ENCODE measurements around the gene RPAP3. TPM values are rescaled to one million over a fixed set of nuclear protein-coding genes. Genes with fewer than 3 reads are reported as not detected.
A peak's percentile ranks its signal among the peaks of the same experiment; 100 is the strongest.

Gene RPAP3
- total RNA-seq, 1 experiment from 2014 or later = 70.0 TPM

- Histone ChIP-seq H3K36me3 (no peaks in the 10 kb centered on the region), H3K4me3 (no peak overlapping the region), H3K4me1 (peaks cover 10% of the 10 kb centered on the region), H3K27me3 (peaks cover 13% of the 10 kb centered on the region; the same call in 1 of the 2 replicates), H3K9me3 (replicated peaks) (no peaks in the 10 kb centered on the region), H3K27ac (no peak overlapping the region)
- no peak for DNase-seq
These were observed 40.7 kb upstream of the RPAP3 start for GRCh38 chr12:47746523-47746922.

- H3K27ac ChIP-seq = no peak overlapping the region
- H3K9me3 ChIP-seq (replicated peaks) = no peaks in the 10 kb centered on the region
- no peak overlapping the region for H3K4me3 ChIP-seq
- no peak for DNase-seq
- peaks cover 10% of the 10 kb centered on the region; the same call in 1 of the 2 replicates for H3K27me3 ChIP-seq
- peaks cover 10% of the 10 kb centered on the region for H3K4me1 ChIP-seq
- no peaks in the 10 kb centered on the region for H3K36me3 ChIP-seq
These were observed 40.2 kb upstream of the RPAP3 start for GRCh38 chr12:47746073-47746472.

GRCh38 chr12:47745485-47746041 lies 39.7 kb upstream of the RPAP3 start:
- H3K9me3 ChIP-seq (replicated peaks) = no peaks in the 10 kb centered on the region
- no peaks in the 10 kb centered on the region for H3K36me3 ChIP-seq
- no peak overlapping the region for H3K4me3 ChIP-seq
- H3K4me1 ChIP-seq = peaks cover 13% of the 10 kb centered on the region
- H3K27ac ChIP-seq = no peak overlapping the region
- DNase-seq = no peak
- peaks cover 10% of the 10 kb centered on the region; the same call in 1 of the 2 replicates for H3K27me3 ChIP-seq

- Histone ChIP-seq H3K27ac (no peak overlapping the region), H3K27me3 (peaks cover 10% of the 10 kb centered on the region; the same call in 1 of the 2 replicates), H3K9me3 (replicated peaks) (no peaks in the 10 kb centered on the region), H3K36me3 (no peaks in the 10 kb centered on the region), H3K4me3 (no peak overlapping the region), H3K4me1 (peaks cover 19% of the 10 kb centered on the region)
- DNase-seq = no peak
These were observed 39.1 kb upstream of the RPAP3 start for GRCh38 chr12:47744778-47745436.

- no peak for DNase-seq
- Histone ChIP-seq H3K27ac (no peak overlapping the region), H3K4me3 (no peak overlapping the region), H3K36me3 (no peaks in the 10 kb centered on the region), H3K4me1 (peaks cover 19% of the 10 kb centered on the region), H3K9me3 (replicated peaks) (no peaks in the 10 kb centered on the region), H3K27me3 (peaks cover 10% of the 10 kb centered on the region; the same call in 1 of the 2 replicates)
These were observed 38.3 kb upstream of the RPAP3 start for GRCh38 chr12:47744005-47744651.

GRCh38 chr12:47743311-47743860 lies 37.6 kb upstream of the RPAP3 start:
- H3K36me3 ChIP-seq = no peaks in the 10 kb centered on the region
- peaks cover 19% of the 10 kb centered on the region for H3K4me1 ChIP-seq
- no peak for DNase-seq
- peaks cover 10% of the 10 kb centered on the region; the same call in 1 of the 2 replicates for H3K27me3 ChIP-seq
- H3K9me3 ChIP-seq (replicated peaks) = no peaks in the 10 kb centered on the region
- no peak overlapping the region for H3K4me3 ChIP-seq
- no peak overlapping the region for H3K27ac ChIP-seq

GRCh38 chr12:47742253-47742825 lies 36.5 kb upstream of the RPAP3 start:
- peak; percentile 58 to 74 for DNase-seq
- Histone ChIP-seq H3K27me3 (peaks cover 10% of the 10 kb centered on the region; the same call in 1 of the 2 replicates), H3K9me3 (replicated peaks) (no peaks in the 10 kb centered on the region), H3K27ac (no peak overlapping the region), H3K36me3 (no peaks in the 10 kb centered on the region), H3K4me1 (peaks cover 19% of the 10 kb centered on the region), H3K4me3 (no peak overlapping the region)

- no peaks in the 10 kb centered on the region for H3K9me3 ChIP-seq (replicated peaks)
- no peak overlapping the region for H3K4me3 ChIP-seq
- H3K4me1 ChIP-seq = peaks cover 19% of the 10 kb centered on the region
- DNase-seq = peak; percentile 88 to 92
- no peaks in the 10 kb centered on the region for H3K36me3 ChIP-seq
- H3K27me3 ChIP-seq = peaks cover 9% of the 10 kb centered on the region; the same call in 1 of the 2 replicates
- H3K27ac ChIP-seq = no peak overlapping the region
These were observed 35.5 kb upstream of the RPAP3 start for GRCh38 chr12:47741340-47741703.

GRCh38 chr12:47740606-47741339 lies 34.9 kb upstream of the RPAP3 start:
- Histone ChIP-seq H3K9me3 (replicated peaks) (no peaks in the 10 kb centered on the region), H3K27me3 (peaks cover 6% of the 10 kb centered on the region; the same call in 1 of the 2 replicates), H3K36me3 (no peaks in the 10 kb centered on the region), H3K4me3 (peak overlapping the region; percentile 12), H3K4me1 (peaks cover 19% of the 10 kb centered on the region), H3K27ac (no peak overlapping the region)
- peak; percentile 70 to 75 for DNase-seq

- no peak overlapping the region for H3K4me3 ChIP-seq
- peaks cover 6% of the 10 kb centered on the region; the same call in 1 of the 2 replicates for H3K27me3 ChIP-seq
- no peak overlapping the region for H3K27ac ChIP-seq
- no peak for DNase-seq
- H3K9me3 ChIP-seq (replicated peaks) = no peaks in the 10 kb centered on the region
- peaks cover 22% of the 10 kb centered on the region for H3K4me1 ChIP-seq
- H3K36me3 ChIP-seq = no peaks in the 10 kb centered on the region
These were observed 34.1 kb upstream of the RPAP3 start for GRCh38 chr12:47739979-47740378.

- H3K4me1 ChIP-seq = peaks cover 29% of the 10 kb centered on the region
- no peaks in the 10 kb centered on the region for H3K9me3 ChIP-seq (replicated peaks)
- H3K27ac ChIP-seq = no peak overlapping the region
- H3K4me3 ChIP-seq = no peak overlapping the region
- H3K27me3 ChIP-seq = peaks cover 6% of the 10 kb centered on the region; the same call in 1 of the 2 replicates
- no peak for DNase-seq
- no peaks in the 10 kb centered on the region for H3K36me3 ChIP-seq
These were observed 33.5 kb upstream of the RPAP3 start for GRCh38 chr12:47739297-47739696.

- Histone ChIP-seq H3K4me3 (no peak overlapping the region), H3K4me1 (peaks cover 29% of the 10 kb centered on the region), H3K9me3 (replicated peaks) (no peaks in the 10 kb centered on the region), H3K27me3 (no peaks in the 10 kb centered on the region), H3K36me3 (no peaks in the 10 kb centered on the region), H3K27ac (no peak overlapping the region)
- DNase-seq = no peak
These were observed 32.2 kb upstream of the RPAP3 start for GRCh38 chr12:47737936-47738594.

- Histone ChIP-seq H3K4me1 (peaks cover 29% of the 10 kb centered on the region), H3K27me3 (no peaks in the 10 kb centered on the region), H3K27ac (no peak overlapping the region), H3K36me3 (no peaks in the 10 kb centered on the region), H3K4me3 (no peak overlapping the region), H3K9me3 (replicated peaks) (no peaks in the 10 kb centered on the region)
- DNase-seq = no peak
These were observed 31.2 kb upstream of the RPAP3 start for GRCh38 chr12:47736877-47737676.
